ENCODE measurements around the gene CCDC70.
"Not testable (repeated sequence)": the region's sequence is repeated elsewhere in the genome, so short reads cannot be mapped to it uniquely, and the experiment has no call there.

Gene CCDC70

DNA sequence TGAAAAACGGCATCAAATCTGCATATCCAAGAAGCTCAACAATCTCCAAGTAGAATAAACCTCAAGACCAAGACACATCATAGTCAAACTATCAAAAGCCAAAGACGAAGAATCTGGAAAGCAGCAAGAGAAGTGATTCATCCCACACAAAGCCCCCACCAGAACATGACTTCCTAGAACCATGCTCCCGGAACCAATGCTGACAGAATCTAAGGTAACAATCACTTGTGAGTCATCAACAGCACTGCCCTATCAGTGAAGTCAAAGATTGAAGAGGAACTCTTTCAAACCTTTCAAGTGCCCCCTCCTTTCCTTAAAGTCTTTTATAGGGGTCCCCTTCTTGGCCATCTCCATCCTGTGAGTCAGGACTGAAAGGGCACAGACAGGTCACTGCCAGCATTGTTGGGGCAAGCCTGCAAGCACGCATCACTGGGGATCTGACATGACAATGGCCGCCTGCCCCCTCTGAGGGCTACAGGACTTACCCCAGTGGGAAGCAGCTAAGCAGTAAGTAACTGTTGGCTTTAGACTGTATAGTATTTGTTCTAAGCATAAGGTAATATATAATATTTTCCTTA is at the start of gene CCDC70:
Gene CCDC70, plus strand, starts transcription at position 247 of the 578 bp plus-strand sequence. CDS start 3,443 bp downstream, outside the sequence.
- DNase-seq (ENCODE audit: low read depth in 2 of 3, low spot score in 2 of 3) = peak in 2 of 3 experiments; percentile 12 to 23

DNA sequence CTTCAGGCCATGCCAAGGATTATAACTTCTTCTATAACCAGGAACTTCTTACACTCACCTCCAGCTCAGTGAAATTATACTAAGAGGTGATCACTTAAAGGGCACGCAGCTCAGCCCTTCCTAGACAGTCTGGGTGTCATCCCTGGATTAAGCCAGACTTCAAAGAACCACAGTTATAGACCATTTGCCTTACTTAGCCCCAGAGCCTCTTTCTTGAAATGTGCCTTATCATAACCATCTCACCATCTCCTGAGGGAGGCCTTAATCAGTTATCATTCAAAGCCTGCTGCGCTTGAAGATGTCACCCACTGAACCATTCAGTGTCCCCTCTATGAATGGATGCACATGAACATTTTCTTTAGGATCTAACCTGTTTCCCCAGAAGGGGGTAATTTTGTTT is 47.7 kb upstream of the CCDC70 start:
- DNase-seq (ENCODE audit: low read depth in 2 of 3, low spot score in 2 of 3) = no peak

DNA sequence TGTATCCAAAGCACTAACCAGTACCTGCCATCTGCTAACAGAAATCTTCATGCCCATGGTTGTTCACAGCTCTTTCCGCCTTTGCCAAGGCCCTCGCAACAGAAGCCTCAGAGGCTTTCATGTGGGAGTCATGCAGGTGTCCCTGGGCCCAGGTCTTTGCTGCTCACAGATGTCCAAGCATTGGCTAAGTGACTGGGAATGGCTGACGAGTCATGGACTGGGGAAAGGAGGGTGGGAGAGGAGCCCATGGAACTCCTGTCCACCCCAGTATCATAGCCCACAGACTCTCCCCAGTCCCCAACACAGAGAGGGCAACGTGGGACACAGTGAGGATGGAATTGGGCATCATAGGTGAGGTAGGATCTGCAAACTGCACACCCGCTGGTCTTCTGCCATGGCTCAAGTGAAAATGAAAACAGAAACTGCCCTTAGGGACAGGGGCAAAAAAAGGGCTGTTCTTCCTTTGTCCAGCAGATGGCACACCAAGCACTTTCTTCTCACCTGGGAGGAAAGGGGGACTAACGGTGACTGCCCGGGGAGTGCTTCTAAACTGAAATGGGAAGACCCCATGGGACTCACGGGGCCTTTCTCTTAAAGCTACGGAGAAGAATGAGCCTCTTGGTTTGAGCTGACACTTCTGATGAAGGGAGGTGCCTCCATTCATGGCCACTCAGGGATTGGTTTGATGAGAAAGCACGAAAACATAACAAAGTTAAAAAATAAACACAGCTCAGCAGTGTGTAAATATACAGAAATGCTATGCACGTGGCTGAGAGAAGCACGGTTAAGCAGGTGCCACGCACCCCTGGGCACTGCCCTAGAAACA is 46.7 kb upstream of the CCDC70 start:
- DNase-seq (ENCODE audit: low read depth in 2 of 3, low spot score in 2 of 3) = no peak

DNA sequence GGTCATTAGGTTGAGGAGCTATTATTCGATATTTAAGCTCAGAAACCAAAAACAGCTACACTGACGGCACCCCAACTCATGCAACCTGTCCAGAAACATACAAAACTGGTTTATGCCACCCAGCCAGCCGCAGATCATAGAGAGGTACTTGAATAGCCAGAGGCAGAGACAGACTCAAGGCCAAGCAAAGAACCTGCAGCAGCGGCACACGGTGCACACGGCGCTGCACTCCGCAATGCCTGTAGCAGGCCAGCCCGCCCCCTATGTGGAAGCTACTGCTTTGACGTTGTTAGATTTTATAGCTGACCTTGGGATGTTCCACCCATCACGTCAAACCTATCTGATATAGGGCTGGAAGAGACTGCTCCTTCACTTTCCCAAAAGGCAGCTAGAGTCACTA is 45.9 kb upstream of the CCDC70 start:
- DNase-seq (ENCODE audit: low read depth in 2 of 3, low spot score in 2 of 3) = no peak

DNA sequence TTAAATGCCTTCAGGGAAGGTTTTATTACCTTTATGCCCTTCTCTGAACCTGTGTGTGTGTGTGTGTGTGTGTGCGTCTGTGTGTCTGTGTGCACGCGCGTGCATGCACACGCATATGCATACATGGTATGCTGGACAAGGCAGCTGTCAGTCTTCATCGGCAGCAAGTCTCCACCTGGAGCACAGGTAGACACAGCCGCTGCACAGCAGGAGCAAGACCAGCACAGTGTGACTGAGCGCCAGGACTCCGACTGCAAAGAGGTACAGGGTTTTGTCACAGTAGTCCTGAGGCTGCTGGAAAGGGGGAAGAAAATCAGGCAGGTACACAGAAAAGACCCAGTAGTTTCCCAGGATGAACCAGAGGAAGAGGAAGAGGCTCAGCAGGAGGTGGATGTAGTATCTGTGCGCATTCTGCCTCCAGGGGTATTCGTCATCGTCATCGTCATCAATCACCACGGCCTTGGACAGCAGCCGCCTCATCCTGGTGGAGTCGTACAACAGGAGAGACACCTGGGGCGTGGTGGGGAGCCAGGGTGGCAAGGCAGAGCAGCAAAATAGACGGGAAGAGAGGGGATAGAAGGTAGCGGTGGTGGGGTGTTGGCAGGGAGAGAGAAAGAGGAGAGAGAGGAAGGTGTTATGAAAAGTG is 45.0 kb upstream of the CCDC70 start:
- DNase-seq (ENCODE audit: low read depth in 2 of 3, low spot score in 2 of 3) = no peak

DNA sequence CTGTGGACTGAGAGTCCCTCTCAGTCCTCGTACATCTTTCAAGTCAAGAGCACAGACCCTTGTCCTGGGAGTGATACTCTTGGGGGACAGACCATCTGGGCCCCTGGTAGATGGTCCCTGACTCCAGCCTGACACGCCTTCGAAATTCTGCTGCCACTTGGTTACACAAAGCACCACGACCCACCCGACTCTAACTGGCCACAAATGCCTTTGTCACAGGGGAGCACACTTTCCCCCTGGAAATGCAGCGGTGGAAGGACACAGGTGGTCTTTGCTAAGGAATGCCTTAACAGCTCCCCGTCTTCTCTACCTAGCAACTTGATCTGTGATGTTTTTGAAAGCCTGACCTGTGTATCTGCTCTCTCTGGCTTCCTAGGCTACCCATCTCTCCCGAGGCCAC is 44.1 kb upstream of the CCDC70 start:
- no peak for DNase-seq (ENCODE audit: low read depth in 2 of 3, low spot score in 2 of 3)

DNA sequence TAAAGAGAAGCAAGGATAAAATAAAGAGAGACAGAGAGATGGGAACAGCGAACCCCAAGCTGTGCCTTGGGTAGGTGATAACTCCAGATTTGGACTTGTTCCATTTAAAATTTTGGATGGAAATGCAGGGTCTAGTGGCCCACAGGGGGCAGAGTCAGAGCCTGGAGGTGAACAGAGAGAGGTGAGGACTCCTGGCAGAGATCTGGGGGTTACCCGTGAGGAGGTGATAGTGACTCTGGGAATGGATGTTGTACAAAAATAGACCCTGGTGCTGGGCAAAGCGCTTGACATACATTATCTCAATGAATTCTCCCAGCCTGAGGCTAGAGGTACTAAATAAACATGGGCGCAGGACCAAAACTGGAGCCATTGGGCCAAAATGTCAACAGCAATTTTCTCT is 43.5 kb upstream of the CCDC70 start:
- no peak for DNase-seq (ENCODE audit: low read depth in 2 of 3, low spot score in 2 of 3)

DNA sequence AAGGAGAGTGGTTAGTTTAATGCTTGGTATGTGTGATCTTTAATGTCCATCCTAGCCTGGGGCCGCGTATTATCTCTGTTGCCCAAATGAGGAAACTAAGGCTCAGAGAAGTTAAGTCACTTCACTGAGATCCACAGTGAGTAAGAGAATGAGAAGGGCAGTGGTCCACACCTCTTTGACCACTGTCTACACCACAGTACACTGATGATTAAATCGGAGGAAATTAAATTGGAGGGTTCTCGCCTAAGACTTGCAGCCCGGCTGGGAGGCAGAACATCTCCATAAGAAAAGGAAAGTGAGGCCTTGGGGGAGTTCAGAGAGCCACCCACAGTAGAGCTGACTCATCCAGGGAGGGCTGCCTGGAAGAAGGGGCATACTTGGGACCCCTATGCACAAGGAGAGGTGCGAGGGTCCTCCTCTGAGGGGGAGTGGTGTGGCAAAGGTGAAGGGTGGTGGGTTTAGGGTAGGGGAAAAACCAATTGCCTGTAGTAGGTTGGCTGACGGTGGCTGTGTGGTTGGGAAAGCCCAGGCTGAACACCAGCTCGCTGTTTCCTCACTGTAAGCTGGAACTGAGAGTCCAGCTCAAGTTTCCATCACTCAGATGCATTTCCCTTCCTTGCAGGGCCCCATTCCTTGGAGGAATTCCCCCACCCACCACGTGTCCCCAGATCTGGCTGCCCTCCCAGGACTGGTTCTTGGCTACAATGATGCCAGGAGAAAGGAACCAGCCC is 42.8 kb upstream of the CCDC70 start:
- no peak for DNase-seq (ENCODE audit: low read depth in 2 of 3, low spot score in 2 of 3)

DNA sequence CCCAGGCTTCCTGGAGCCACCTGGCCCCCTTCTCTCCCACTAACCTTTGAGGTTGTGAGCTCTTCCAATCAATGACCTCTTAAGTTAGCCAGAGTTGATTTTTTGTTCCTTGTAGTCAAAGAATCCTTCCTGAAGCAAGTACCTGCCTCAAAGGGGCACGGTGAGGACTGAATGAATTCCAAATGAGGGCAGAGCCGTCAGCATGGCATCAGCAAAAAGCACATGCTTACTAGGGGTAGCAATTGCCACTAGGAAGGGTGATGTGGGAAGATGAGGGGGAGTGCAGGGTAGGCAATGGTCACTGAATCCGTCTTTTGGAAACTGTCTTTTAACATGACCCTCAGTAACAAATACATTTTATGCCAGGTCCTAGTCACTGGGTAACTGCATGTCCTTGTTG is 42.2 kb upstream of the CCDC70 start:
- no peak for DNase-seq (ENCODE audit: low read depth in 2 of 3, low spot score in 2 of 3)

DNA sequence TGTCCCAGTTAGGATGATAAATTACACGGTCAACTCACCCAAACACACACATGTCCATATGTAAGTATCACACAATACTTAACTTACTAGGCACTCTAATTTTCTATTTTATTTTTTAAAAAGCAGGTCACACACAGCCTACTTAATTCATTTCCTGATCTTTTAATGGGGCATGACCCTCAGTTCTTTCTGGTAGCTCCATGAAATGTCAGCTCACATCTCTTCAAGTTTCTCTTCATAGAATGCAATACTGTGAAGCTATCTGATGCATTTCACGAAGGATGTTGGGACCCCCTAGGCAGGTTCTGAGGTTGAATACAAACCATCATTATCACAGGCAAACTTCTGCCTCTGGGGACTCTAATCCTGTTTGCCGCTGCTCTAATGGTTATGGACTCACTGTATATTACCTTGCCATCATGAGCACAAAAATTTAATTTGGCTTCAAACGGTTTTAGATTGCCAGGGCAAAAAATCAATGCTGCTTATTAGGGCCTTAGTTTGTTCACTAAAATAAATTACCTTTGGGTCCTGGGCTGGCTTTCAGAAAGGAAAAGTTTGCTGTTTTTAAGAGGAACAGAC is 41.7 kb upstream of the CCDC70 start:
- DNase-seq (ENCODE audit: low read depth in 2 of 3, low spot score in 2 of 3) = no peak

DNA sequence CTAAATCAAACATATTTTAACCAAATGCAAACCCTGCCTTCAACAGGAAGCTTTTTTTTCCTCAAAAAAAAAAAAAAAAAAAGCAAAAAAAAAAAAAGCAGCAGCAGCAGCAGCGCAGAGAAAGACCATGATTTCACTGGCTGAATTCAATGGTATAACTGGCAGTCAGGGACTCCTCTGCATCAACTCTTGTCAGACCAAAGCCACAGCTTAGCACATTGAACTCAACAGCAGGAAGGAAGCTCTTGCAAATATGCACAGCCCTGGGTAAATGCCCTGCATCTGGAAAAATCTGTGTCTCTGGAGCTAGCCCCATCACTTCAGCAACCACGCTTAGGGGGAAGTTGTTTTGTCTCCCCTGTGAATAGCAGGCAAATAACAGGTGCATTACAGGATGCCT is 40.2 kb upstream of the CCDC70 start:
- no peak for DNase-seq (ENCODE audit: low read depth in 2 of 3, low spot score in 2 of 3)

DNA sequence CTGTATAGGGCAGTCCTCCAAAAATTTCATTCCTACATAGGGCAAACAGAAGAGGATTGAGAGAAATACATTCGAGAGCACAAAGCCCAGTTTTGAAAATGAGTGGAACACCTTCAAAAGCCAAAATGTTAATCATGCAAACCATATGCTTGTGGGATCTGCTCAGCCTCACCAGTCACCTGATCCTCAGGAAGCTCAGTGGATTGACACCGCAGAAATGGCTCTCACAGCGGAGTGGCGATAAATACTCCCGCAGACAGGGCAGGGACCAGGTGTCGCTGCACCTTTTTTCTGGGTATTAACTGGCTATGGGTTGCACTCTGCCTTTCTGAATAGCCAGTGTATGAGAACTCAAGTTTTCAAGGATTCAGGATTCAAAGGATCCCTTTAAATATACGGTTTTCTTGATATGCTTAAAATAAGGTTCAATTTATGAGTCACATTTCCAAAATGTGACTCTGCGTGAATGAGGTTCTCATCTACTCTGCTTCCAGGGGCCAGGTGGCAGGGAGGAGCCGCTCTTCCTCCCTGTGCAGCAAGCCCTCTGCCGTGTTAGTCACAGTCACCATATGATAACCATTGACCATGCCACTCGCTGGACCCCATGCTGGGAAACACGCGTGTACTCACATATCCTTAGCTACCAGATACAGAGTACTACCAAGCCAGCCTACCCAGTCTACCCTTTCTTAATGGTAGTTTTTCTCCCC is 39.5 kb upstream of the CCDC70 start:
- no peak for DNase-seq (ENCODE audit: low read depth in 2 of 3, low spot score in 2 of 3)

DNA sequence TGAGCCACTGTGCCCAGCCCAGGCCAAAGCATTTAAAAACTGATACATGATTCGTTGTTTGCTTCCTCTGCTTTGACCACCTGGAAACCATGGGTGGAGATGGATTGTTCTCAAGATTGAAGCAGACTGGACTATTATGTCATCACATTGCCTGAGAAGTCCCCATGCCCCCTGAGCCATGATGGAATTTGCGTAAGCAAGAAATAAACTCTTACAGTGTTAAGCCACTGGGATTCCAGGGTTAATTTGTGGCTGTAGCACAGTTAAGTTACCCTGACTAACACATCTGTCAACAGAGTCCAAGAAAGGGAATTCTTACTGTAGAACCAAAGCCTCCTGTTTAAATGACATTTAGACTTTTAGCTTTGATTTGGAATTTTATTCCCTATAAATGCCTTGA is 38.4 kb upstream of the CCDC70 start:
- no peak for DNase-seq (ENCODE audit: low read depth in 2 of 3, low spot score in 2 of 3)

DNA sequence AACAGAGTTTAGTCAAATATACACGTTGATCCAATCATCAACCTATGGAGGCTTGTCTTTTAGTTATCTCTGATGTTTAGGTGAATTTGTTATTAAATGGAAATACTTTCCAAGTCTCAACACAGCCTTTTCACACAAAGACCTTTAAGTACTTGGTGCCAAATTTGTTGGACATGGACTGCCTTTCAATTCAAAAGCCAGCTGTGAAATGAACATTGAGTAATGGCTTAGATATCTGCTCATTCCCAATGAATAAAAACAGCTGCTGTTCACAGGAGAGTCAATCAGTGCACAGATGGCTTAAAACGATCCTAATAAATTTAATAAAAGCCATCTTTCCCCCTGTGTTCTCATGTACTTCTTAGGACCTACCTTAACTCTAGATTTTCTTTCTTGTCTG is 37.9 kb upstream of the CCDC70 start:
- no peak for DNase-seq (ENCODE audit: low read depth in 2 of 3, low spot score in 2 of 3)

DNA sequence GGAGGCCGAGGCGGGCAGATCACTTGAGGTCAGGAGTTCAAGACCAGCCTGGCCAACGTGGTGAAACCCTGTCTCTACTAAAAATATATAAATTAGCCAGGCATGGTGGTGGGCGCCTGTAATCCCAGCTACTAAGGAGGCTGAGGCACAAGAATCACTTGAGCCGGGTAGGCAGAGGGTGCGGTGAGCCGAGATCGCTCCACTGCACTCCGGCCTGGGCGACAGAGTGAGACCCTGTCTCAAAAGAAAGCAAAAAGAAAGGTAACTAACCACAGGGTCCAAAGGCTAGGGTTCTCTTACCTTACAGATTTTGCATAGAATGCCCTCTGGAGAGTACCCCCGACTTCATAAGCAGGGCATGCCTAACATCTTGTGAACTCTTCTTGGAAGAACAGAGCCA is 37.1 kb upstream of the CCDC70 start:
- DNase-seq (ENCODE audit: low read depth in 2 of 3, low spot score in 2 of 3) = not testable (repeated sequence)

DNA sequence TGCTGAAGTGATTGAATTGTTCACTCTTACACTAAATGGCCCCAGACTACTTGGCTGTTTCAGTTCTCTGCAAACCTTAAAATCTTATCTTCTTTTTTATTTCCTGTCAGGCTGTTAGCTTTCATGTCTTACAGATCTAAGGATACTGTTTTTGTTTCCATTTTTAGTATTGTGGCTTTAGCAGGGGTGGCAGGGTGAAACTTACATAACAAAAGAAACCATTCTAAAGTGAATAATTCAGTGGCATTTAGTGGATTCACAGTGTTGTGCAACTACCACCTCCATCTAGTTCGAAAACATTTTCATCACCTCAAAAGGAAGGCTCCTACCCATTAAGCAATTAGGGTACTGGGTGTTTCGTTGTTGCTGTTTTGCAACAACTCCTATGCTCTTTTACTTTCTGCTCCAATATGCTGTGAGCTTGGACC is 36.6 kb upstream of the CCDC70 start:
- no peak for DNase-seq (ENCODE audit: low read depth in 2 of 3, low spot score in 2 of 3)

DNA sequence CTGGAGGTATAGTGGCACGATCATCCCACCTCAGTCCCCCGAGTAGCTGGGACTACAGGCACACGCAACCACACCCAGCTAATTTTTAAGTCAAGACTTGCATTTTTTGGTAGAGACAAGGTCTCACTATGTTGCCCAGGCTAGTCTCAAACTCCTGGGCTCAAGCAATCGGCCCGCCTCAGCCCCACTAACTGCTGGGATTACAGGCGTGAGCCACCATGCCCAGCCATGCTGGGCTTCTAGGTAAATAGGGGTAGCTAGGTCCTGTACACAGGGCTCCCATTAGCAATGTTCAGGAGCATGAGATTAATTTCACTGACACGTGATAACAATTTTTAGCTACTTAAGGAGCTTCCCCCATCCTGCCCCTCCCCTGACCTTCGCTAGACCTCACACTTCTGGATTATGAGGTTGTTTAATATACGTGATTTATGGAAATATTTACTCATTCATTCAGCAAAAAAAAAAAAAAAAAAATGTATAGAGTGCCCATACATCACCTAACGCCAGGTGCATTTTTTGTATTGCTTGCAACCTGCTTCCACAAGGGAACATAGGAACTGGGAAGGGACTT is 36.0 kb upstream of the CCDC70 start:
- DNase-seq (ENCODE audit: low read depth in 2 of 3, low spot score in 2 of 3) = no peak

DNA sequence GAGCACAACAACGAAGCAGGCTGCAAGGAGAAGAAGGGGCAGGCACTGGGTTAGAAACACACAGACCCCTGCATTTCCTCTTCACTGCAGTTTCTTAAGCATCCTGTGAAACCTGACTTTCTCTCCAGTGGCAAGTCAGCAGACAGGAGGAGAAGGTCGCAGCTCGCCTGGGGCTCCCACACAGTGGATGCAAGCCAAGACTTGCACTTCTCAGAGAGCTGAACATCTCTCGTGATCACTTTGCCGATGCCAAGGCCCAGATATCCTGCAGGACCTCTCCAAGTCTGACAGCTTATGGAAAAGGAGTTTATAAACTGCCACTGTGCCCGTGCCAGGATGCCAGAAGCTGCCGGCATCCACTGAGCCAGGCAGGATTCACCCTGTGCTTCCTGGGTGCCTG is 35.2 kb upstream of the CCDC70 start:
- no peak for DNase-seq (ENCODE audit: low read depth in 2 of 3, low spot score in 2 of 3)

DNA sequence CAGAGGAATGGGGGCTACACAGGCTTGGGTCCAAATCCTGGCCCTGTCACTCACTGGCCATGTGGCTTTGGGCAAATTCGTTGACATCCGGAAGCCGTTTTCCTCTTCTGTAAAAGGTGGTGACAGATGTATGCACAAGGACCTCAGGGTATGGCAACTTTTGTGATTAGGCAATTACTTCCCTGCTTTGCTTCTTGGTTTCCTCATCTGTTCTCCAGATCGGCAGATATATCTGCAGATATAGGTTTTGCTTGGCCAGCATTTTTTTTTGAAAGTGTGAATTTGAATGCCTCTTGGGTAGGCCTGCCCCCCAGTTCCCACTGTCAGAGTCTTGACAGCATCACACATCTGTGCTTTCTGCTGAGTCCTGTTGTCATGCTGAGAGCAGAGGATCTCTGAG is 34.5 kb upstream of the CCDC70 start:
- no peak for DNase-seq (ENCODE audit: low read depth in 2 of 3, low spot score in 2 of 3)

Measured in activated CD8-positive, alpha-beta memory T cell treated with anti-CD3 and anti-CD28 coated beads for 48 hours (primary cell).